AG20443 (cell line): ENCODE results near the gene CTNNA3.

ENCODE experiments used
- DNase-seq: peaks from one replicate; pipeline ENCODE4 v3.0.0; 2012; ENCODE audit warnings: low spot score, mixed read lengths

Gene CTNNA3

DNA sequence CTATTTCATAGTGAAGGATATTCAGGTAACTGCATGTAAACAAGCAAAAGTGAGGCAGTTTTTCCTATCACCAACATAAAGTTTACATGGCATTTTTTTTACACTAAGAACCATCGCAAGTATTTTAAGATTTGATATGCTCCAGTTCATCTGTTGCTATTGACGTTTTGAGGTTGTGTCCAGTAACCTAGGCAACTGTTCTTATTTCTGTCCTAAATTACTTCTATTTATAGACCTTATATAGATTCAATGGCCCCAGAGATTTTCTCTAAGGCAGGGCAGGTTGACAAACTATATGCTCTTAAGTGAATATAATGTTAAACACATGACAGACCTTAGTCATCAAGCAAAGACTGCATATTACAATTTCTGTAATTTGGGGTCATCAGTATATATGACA is 1600.4 kb downstream of the CTNNA3 start:
- DNase-seq = no peak

DNA sequence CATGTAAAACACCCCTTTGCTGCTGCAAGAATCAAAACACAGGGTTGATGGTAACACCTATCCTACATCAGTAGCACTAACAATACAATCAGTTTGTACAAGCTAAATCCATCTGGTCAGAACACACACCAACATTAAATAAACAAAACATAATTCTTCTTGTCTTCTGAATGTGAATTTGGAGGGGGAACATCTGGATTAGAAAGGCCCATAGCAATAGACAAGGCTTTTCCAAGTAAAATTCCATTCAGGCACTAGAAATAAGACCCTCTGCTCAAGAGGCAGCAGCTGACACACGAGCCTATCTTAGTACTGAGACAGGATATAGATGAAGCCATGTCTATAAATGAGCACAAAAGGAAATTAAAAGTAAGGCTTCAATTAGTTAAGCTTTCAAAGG is 1610.1 kb downstream of the CTNNA3 start:
- no peak for DNase-seq

DNA sequence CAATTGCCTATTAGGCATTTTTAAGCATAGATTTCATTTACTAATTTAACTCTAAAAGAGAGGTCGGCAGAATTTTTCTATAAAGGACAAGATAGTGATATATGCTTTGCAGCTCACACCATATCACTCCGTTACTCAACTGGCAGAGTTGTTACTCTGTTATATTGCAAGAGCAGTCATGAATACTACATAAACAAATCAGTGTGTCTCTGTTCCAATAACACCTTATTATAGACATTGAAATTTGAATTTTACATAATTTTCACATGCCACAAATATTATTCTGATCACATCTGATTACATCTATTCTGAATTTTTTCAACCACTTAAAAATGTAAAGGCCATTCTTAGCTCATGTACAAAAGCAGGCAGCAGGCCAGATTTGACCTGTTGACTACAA is 1624.1 kb downstream of the CTNNA3 start:
- no peak for DNase-seq

DNA sequence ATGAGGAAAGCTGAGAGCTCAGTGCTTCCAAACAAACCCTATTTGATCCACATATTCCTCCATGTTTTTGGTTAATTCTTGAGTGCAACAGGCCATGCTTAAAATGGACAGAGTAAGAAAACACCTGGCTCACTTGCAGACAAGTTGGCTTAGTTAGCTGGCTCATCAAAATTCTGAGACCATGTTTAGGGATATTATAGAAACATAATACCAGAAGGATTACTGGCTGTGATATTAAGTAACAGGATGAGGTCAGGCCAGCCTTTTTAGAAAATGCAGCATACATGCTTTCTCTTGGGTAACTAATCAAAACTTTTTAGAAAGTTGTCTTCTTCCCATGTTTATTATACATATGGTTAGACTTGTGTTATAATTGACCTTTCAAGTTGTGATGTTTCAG is 1637.4 kb downstream of the CTNNA3 start:
- DNase-seq = no peak

DNA sequence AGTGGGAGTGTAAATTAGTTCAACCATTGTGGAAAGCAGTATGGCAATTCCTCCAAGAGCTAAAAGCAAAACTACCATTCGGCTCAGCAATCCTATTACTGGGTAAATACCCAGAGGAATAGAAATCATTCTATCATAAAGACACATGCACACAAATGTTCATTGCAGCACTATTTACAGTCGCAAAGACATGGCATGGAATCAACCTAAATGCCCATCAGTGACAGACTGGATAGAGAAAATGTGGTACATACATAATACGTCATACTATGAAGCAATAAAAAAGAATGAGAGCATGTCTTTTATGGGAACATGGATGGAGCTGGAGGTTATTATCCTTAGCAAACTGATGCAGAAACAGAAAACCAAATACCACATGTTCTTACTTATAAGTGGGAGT is 1646.7 kb downstream of the CTNNA3 start:
- DNase-seq = no peak

DNA sequence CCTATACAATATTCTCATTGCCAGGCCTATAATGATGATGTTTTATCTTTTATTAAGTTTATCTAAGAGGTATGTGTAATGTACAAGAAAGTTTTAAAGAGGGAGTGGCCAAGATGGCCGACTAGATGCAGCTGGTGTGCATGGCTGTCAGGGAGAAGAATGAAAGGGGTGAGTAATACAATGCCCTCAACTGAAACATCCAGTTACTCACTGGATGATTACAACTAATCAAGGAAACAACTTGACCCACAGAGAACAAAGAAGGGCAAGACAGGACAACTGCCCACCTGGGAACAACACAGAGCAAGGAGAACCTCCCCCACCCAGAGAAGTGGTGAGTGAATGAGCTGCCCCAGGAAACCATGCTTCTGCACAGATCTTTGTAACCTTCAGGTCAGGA is 1650.1 kb downstream of the CTNNA3 start:
- no peak for DNase-seq

DNA sequence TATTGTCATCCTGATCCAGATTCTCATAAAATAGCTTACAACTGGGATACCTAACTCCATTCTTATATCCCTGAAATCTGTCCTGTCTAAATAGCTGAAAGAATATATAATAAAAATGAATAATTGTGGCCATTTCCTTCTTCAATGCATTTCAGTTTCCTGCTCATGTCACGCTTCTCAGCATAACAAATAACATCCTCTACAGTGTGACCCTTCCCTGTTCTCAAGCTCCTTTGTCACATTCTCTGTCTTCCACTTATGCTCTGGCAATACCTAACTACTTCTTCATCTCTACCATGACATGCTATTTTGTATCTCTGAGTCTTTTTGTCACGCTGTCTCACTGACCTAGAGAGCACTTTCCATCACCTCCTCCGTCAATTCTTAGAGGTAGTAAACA is 1654.2 kb downstream of the CTNNA3 start:
- no peak for DNase-seq

DNA sequence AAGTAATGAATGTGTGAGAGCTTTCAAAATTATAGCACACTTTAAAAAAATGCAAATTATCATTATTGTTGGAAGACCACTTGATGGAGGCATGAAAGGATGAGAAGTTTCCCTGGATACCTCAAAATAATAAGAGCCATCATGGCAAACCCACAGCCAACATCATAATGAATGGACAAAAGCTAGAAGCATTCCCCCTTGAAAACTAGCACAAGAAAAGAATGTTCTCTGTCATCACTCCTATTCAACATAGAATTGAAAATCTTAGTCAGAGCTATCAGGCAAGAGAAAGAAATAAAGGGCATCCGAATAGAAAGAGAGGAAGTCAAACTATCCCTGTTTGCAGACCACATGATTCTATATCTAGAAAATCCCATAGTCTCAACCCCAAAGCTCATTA is 1657.4 kb downstream of the CTNNA3 start:
- DNase-seq = no peak

DNA sequence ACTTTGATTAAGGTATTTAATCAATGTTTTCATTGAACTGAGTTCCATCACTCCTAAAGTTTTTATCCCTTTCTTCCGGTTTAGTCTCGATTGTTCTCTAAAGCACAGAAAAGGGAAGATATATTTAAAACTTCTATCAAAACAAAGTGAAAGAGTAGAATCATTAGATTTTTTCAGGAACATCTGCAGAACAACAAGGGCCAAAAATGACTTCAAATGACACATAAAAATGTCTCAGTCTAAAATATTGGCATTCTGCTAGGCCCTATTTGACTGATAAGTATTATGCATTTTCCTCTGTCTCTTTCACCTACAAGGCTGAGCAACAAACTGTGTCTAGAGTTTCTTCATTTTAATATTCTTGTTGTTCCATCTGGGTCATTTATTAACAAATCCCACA is 1669.7 kb downstream of the CTNNA3 start:
- no peak for DNase-seq

DNA sequence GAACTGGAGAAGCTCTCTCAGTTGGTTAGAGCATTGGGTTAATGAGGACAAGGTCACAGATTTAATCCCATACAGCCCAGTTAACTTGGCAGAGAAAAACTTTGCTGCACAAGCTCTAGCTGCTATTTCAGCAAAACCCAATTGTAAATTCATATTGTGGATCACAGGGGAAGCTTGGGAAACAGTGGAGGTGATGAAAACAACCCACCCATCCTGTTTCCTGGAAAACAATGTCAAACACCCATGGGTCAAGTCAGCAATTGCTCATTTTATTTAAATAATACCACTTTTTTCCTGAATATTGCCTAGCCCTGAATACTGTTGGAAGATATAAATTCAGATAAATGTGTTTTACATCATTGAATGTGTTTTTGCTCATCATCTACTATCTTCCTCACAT is 1670.8 kb downstream of the CTNNA3 start:
- DNase-seq = no peak

DNA sequence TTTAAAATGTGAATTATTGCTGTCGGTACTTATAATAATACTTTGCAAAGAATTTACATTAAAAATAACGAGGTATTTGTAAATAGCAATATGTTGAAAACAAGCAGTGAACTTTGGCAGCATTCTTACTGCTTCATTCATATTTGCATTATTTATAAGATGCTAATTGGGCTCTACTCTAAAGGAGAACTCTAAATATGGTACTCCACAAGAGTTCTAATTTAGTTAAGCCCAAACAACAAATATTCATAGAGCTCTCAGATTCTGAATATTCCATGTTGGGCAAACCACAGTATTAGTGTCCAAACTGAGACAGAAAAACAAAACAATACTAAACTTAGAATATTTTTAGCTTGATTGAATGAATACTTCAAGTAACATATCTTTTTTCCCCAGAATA is 1674.6 kb downstream of the CTNNA3 start:
- DNase-seq = no peak

DNA sequence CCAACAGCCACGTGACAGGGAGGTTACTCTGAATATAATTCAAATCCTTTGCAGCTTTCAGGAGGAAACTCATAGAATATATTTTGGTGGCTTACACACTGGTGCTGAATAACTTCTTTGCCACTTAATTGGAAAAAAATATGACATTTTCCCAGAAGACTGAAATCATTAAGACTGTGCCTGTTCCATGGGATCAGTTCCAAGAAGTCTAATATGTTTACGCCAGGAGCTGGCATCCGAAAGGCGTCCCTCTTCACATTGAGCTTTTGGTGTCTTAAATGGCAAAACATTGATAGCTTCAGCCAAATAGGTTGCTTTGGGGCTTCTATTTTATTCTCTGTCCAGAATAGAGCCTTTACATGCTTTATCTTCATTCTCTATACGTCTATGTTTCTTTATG is 1687.8 kb downstream of the CTNNA3 start:
- DNase-seq = no peak

DNA sequence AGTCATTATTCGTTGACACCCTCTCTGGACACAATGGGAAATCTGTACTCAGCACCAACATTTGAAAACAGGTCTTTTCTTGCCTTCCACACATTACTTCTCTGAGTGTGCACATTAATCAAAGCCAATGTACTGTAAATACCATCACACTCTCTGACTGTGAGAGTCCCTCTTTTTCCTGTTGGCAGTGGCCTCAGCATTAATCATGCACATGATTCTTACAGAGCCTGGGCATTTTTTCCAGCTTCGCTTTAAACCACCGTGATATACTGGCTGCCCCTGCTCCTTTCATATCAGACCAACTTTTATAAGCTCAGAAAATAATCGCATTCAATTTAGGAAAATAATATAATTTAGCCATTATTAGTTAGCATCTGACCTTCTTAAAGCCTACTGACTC is 1689.6 kb downstream of the CTNNA3 start:
- DNase-seq = no peak

DNA sequence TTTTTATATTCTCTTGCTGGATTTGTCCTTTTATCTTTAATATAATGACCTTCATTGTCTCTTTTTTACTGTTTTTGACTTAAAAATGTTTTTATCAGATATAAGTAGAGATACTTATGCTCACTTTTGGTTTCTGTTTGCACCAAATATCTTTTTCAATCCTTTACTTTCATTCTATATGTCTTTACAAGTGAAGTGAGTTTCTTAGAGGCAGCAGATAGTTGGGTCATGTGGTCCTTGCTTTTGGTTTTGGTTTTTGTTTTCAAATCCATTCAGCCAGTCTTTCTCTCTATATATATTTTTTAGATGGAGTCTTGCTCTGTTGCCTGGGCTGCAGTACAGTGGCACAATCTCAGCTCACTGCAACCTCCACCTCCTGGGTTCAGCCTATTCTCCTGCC is 1702.5 kb downstream of the CTNNA3 start:
- no peak for DNase-seq

DNA sequence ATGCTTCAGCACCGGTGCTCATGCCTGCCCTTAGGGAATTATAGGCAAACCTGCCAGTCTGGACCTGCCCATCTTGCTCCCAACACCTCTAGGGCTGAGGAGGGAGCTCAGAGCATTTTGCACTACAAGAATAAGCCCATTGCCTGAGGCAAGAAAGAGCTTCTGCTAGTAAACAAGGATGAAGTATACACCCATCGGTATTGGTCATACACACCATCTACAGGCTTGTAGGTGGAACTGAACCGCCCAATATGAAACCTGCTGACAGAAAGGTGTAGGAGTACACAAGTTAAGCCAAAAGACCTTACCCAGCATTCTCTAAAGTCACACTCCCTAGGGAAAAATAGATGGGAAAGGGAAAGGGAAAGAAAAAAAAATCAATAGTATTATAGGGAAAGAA is 1727.1 kb downstream of the CTNNA3 start:
- no peak for DNase-seq

DNA sequence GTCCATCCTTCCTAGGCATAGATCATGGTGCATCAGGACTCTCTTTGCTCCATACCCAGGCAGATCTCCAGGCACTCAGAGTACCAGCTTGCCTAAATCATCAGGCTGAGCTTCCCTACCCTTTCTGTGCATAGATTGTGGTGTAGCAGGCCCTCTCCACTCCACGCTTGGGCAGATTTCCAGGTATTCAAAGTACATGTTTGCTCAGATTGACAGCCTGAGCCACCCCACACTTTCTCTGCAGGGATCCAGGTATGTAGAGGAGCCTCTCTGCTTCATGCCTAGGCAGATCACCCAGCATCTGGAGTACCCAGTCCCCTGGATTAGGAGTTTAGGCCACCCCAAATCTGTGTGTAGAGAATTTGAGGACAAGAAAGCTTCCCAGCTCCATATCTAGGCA is 1727.6 kb downstream of the CTNNA3 start:
- DNase-seq = no peak

DNA sequence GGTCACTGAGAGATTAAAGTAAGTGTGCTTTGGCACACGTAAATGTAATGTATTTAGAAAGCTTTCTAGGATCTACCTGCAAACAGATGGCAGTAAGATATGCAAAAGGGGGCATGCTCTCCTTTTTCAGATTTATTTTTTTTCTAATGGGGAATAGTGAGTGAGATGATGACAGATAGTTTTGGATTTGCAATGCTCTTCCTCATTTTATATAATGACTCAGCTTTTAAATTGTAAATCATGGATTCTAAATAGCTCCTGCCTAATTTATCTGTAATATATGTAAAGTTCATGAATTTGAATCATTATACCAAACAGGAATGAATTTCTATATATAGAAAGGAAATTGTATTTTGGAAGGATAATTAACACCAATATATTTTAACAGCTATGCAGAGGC is 1731.8 kb downstream of the CTNNA3 start:
- no peak for DNase-seq

DNA sequence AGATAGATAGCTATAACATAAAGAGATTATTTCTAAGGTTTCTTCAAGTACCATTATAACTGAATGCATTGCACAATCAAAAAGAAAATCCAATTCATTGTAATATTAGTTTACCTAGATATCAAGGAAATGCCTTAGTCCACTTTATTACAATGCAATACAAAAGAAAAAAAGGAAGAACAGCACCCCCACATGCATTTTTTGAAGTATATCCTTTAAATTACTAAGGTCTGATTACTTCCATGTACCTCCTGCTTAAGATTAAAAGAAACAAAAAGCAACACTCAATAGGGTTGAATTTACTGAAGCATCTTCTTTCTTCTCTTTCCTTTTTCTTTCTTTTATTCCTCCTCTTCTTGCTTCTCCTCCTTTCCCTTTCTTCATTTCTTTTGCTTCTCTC is 1743.9 kb downstream of the CTNNA3 start:
- DNase-seq = no peak

DNA sequence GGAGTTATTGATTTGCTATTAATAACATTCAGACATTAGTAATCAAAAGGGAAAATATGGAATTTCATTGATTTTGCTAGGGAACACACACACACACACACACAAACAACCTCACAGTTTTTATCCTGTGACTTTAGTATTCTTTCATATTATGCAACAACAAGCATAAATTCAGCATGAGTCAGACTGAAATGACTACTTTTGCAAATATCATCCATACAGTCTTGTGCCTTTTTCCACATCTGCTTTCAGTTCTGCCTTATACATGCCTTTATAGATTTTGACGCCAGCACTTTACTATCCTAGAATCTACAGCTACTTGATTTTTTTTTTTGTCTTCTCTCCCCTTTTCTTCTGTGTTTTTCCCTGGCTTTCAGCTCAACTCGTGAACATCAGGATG is 1745.9 kb downstream of the CTNNA3 start:
- DNase-seq = no peak

DNA sequence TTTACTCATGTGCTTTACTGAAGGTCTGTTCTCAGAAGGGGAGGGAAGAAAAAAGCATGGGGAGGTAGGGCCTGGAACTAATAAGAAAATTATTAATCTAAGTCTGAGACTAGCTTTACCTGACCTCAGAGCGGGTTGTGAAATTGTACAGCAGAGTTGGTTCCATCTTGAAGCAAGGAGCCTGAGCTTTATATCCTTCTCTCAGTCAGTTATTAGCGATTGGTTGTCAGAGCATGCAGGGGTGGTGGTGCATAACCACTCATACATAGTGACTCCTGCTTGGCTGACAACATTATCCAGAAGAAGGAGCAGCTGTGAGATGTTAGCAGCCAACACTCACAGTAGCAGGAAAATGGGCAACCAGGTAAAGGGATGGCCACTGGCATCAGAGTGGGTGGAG is 1746.5 kb downstream of the CTNNA3 start:
- no peak for DNase-seq

DNA sequence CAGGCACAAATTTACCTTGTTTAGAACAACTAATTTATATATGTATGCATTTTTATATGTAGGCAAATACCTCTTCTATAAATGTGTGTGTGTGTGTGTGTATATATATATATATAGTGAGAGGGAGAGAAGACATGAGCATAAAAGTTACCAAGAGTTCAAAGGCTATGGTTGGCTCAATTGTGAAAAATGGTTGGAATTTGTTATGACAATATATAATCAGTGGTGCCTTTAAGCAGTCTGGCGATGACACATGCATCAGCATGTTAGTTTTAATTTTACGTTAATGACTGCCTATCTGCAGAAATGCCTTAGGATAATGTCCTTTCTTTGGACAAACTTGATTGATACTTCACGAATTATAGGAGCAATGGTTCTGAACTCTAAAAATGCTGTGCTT is 1750.9 kb downstream of the CTNNA3 start:
- no peak for DNase-seq

DNA sequence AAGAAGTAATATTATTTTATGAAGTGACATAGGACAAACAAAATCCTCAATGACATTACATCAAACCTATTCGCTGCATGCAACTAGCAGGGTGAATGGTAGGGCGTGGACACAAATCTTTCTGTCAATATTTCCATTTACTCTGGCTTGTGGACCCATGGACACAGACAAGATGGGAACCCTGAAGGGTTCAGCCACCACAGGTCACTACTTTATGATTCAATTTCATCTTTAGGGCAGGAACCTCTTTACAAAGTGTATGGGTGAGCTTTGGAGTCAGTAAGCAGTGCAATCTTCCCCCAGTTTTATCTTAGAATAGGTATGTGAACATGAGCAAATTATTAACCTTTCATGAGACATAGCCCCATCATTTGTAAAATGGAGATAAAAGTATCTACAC is 1752.5 kb downstream of the CTNNA3 start:
- no peak for DNase-seq

DNA sequence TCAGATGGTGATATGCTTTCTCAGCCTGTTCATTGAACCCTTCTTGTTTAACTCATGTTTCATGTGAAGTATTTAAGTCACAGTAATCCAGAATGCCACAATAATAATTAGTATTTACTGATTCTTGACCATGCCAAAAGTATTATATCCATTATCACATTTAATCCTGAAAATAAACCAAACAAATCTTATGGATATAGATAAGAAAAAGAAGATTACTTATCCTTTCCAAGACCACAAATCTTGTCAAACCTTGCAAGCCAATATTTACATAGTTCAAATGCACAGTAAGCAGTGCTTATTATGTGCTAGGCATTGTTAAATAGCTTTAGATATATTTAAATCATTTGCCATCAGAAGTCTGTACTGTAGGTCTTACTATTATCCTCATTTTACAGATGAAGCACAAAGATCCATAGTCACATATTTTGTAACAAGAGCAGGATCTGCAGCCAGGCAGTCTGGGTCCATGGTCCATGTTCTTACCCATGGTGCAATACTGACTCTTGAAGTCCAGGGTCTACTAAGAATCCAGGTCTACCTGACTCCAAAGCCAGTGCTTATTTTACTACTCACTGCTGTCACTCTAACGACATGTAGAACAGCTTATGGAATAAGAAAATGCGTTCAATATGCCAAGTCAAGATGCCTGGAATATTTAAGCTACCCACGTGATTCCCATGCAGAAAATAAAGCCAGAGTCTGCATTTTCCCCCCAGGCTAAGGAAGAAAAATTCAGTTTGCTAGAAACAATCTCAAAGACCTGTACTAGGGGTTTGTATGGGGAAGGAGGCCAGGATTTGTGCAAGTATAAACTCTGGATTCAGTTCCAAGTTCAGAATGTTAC is 1755.0 kb downstream of the CTNNA3 start:
- no peak for DNase-seq

DNA sequence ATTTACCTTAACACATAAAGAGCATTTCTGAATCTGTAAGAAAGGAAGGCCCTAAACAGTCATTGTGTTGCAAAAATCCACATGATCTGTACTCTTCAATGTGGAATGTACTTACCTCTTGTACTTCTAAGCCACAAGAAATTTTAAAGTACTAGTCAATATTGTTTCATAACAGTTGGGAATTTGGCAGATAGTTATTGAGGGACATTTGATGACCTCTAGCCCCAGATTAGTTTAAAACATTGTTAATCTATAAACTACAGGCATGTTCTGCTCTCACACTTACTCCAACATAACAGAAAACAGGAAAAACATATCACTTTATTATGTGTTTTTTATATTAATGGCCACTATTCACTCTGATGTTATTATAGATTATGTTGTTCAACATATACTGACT is 1755.9 kb downstream of the CTNNA3 start:
- no peak for DNase-seq
